Measurements from ENCODE around the gene CDC42EP2. TPM values are rescaled to one million over a fixed set of nuclear protein-coding genes. Genes with fewer than 3 reads are reported as not detected.

CDC42EP2 gene
- total and polyA plus RNA-seq, 2 of the 13 experiments (the other 11 are each of a cell fraction or from before 2014, with no cell fraction given) = 2.3 to 7.1 TPM

- TF ChIP-seq ZNF687 (CRISPR knock-in tag; IDR thresholded peaks at IDR 0.05) = peak; percentile 80
- TF ChIP-seq FUBP1 (CRISPR knock-in tag; IDR thresholded peaks at IDR 0.05; ENCODE audit: borderline replicate concordance) = no peak
- no peak for TF ChIP-seq PHF5A (CRISPR knock-in tag; IDR thresholded peaks at IDR 0.05; ENCODE audit: low read depth, unreplicated experiment)
- no peak for TF ChIP-seq HDAC6 (IDR thresholded peaks at IDR 0.05; ENCODE audit: low read depth, low read length)
- TF ChIP-seq KLF11 (CRISPR knock-in tag; IDR thresholded peaks at IDR 0.05) = no peak
- TF ChIP-seq MAFG (CRISPR knock-in tag; IDR thresholded peaks at IDR 0.05) = peak; percentile 89
- no peak for TF ChIP-seq GABPA (IDR thresholded peaks at IDR 0.05; ENCODE audit: low read depth, low read length)
- TF ChIP-seq GABPA (CRISPR knock-in tag; IDR thresholded peaks at IDR 0.05; ENCODE audit: low read depth) = no peak
- no peak for TF ChIP-seq ATF7 (IDR thresholded peaks at IDR 0.05)
- TF ChIP-seq ATF7 (CRISPR knock-in tag; IDR thresholded peaks at IDR 0.05) = 0 out of 2 replicates have a peak, but pooled peaks have one; percentile 37
- TF ChIP-seq, protein P1, sequence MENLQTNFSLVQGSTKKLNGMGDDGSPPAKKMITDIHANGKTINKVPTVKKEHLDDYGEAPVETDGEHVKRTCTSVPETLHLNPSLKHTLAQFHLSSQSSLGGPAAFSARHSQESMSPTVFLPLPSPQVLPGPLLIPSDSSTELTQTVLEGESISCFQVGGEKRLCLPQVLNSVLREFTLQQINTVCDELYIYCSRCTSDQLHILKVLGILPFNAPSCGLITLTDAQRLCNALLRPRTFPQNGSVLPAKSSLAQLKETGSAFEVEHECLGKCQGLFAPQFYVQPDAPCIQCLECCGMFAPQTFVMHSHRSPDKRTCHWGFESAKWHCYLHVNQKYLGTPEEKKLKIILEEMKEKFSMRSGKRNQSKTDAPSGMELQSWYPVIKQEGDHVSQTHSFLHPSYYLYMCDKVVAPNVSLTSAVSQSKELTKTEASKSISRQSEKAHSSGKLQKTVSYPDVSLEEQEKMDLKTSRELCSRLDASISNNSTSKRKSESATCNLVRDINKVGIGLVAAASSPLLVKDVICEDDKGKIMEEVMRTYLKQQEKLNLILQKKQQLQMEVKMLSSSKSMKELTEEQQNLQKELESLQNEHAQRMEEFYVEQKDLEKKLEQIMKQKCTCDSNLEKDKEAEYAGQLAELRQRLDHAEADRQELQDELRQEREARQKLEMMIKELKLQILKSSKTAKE (CRISPR knock-in tag; IDR thresholded peaks at IDR 0.05; ENCODE audit: borderline replicate concordance) = no peak
- no peak for TF ChIP-seq ZNF747 (CRISPR knock-in tag; IDR thresholded peaks at IDR 0.05; ENCODE audit: borderline replicate concordance)
- TF ChIP-seq SP2 (CRISPR knock-in tag; IDR thresholded peaks at IDR 0.05) = no peak
- no peak for TF ChIP-seq POLR2AphosphoS2 (IDR thresholded peaks at IDR 0.05; ENCODE audit: low read depth, low read length)
- peak; percentile 52; the same call in 1 of the 2 replicates for TF ChIP-seq HDAC2 (CRISPR knock-in tag; IDR thresholded peaks at IDR 0.05)
- peak in 1 of 2 experiments; percentile 62; a peak in 2 of 4 replicates for TF ChIP-seq NR2F1 (CRISPR knock-in tag; IDR thresholded peaks at IDR 0.05)
- peak; percentile 52; the same call in 1 of the 2 replicates for TF ChIP-seq GATAD2A (CRISPR knock-in tag; IDR thresholded peaks at IDR 0.05)
- TF ChIP-seq KDM6A (CRISPR knock-in tag; IDR thresholded peaks at IDR 0.05; ENCODE audit: low read depth) = 0 out of 2 replicates have a peak, but pooled peaks have one; percentile 44
- peak; percentile 43; the same call in 1 of the 2 replicates for TF ChIP-seq GABPB1 (CRISPR knock-in tag; IDR thresholded peaks at IDR 0.05)
- TF ChIP-seq HOXD1 (CRISPR knock-in tag; IDR thresholded peaks at IDR 0.05) = no peak
These were observed 13.0 kb upstream of the CDC42EP2 start (continued) for GRCh38 chr11:65301491-65302329.
